Bronchial epithelial cell (primary cell): ENCODE data around the gene DLGAP1. TPM values are rescaled to one million over a fixed set of nuclear protein-coding genes. Genes with fewer than 3 reads are reported as not detected.

Experiments
- DNase-seq: peaks from one replicate; pipeline ENCODE4 v3.0.0-alpha.2; 2010; ENCODE audit warnings: low read depth
- FAIRE-seq: peaks from 2 replicates; lab custom pipeline; 2011; peaks lifted over from hg19 to GRCh38; lab: Jason Lieb, UNC
- H3K27me3 ChIP-seq: 2 replicates; pipeline ENCODE4 v1.5.1; 2011; ENCODE audit warnings: low read length; ENCODE audit not compliant: control insufficient read depth, insufficient read depth
- H3K36me3 ChIP-seq: 2 replicates; pipeline ENCODE4 v1.5.1; 2011; ENCODE audit warnings: low read length; ENCODE audit not compliant: control insufficient read depth, insufficient read depth
- H3K4me3 ChIP-seq: 2 replicates; pipeline ENCODE4 v1.5.1; 2011; ENCODE audit warnings: mild to moderate bottlenecking, low read depth, low read length, control low read depth
- total RNA-seq: library from RNA; depleted of rRNA; stranded (reverse); fragments of >200 nt; gene quantifications from 2 replicates; pipeline ENCODE4 v1.2.1, GENCODE V29; 2014
- TF ChIP-seq, protein P1 (sequence below): IDR thresholded peaks from 2 replicates; pipeline ENCODE4 v1.5.1; 2011; ENCODE audit warnings: mild to moderate bottlenecking, moderate library complexity, low read length, control low read depth, inconsistent platforms; ENCODE audit not compliant: insufficient read depth, severe bottlenecking

Gene DLGAP1
- total RNA-seq, 1 donor from 2014 or later = not detected

DNA sequence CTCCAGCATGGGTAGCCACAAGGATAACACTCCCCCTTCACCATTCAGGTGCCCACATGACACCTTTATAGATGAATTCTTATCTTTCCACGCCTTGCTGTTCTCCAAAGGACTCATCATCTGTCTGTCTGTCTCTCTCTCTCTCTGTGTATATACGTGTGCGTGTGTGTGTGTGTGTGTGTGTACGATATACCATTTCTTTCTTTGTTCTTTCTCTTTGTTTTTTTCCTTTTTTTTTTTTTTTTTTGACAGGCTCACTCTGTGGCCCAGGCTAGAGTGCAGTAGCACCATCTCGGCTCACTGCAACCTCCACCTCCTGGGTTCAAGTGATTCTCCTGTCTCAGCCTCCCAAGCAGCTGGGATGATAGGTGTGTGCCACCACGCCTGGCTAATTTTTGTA lies 98.2 kb downstream of the DLGAP1 start:
- FAIRE-seq (no peak), DNase-seq (no peak)
- Histone ChIP-seq H3K36me3 (no peaks in the 10 kb centered on the region), H3K4me3 (no peak overlapping the region), H3K27me3 (no peaks in the 10 kb centered on the region)
- TF ChIP-seq, protein P1, sequence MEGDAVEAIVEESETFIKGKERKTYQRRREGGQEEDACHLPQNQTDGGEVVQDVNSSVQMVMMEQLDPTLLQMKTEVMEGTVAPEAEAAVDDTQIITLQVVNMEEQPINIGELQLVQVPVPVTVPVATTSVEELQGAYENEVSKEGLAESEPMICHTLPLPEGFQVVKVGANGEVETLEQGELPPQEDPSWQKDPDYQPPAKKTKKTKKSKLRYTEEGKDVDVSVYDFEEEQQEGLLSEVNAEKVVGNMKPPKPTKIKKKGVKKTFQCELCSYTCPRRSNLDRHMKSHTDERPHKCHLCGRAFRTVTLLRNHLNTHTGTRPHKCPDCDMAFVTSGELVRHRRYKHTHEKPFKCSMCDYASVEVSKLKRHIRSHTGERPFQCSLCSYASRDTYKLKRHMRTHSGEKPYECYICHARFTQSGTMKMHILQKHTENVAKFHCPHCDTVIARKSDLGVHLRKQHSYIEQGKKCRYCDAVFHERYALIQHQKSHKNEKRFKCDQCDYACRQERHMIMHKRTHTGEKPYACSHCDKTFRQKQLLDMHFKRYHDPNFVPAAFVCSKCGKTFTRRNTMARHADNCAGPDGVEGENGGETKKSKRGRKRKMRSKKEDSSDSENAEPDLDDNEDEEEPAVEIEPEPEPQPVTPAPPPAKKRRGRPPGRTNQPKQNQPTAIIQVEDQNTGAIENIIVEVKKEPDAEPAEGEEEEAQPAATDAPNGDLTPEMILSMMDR = no peak

GRCh38 chr18:4353853-4354418 lies 101.2 kb downstream of the DLGAP1 start:
- TF ChIP-seq, protein P1 = no peak
- Histone ChIP-seq H3K4me3 (no peak overlapping the region), H3K27me3 (no peaks in the 10 kb centered on the region), H3K36me3 (no peaks in the 10 kb centered on the region)
- DNase-seq (no peak), FAIRE-seq (no peak)

- FAIRE-seq = no peak
- no peak for DNase-seq
- TF ChIP-seq, protein P1 = no peak
These were observed 102.2 kb downstream of the DLGAP1 start for GRCh38 chr18:4352746-4353551.

GRCh38 chr18:4351005-4351404 lies 104.1 kb downstream of the DLGAP1 start:
- no peak for DNase-seq
- H3K36me3 ChIP-seq = no peaks in the 10 kb centered on the region
- no peak overlapping the region for H3K4me3 ChIP-seq
- H3K27me3 ChIP-seq = no peaks in the 10 kb centered on the region
- TF ChIP-seq, protein P1 = no peak
- no peak for FAIRE-seq

More at GRCh38 chr18:4352746-4353551, 102.2 kb downstream of the DLGAP1 start:
- Histone ChIP-seq H3K27me3 (no peaks in the 10 kb centered on the region), H3K36me3 (no peaks in the 10 kb centered on the region), H3K4me3 (no peak overlapping the region)

DNA sequence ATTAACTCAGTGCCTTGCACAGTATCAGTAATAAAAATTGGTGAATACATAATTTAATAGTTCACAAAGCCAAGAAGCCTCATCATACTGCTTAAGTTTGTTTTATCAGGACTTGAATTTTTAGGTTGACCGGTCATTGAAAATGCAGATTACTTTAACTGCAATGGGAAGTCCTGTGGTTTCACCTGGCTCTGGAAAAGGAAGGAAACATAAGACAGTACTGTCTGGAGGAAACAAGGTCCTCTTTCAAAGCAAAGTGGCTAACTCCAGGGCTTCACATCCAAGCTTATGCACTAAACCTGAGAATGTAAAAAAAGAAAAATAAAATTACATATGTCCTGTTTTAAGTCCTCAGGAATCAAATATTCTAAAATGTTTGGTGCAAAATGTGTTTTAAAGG lies 119.7 kb downstream of the DLGAP1 start:
- no peak overlapping the region for H3K4me3 ChIP-seq
- TF ChIP-seq, protein P1 = no peak
- FAIRE-seq (no peak), DNase-seq (no peak)
- H3K36me3 ChIP-seq = no peaks in the 10 kb centered on the region
- H3K27me3 ChIP-seq = no peaks in the 10 kb centered on the region

- Histone ChIP-seq H3K4me3 (no peak overlapping the region), H3K36me3 (no peaks in the 10 kb centered on the region), H3K27me3 (no peaks in the 10 kb centered on the region)
- FAIRE-seq (no peak), DNase-seq (no peak)
- TF ChIP-seq, protein P1 = no peak
These were observed 122.1 kb downstream of the DLGAP1 start for GRCh38 chr18:4333043-4333442.
